Measurements from ENCODE around the gene CIAO1.
A peak's percentile ranks its signal among the peaks of the same experiment; 100 is the strongest.
"Not testable (repeated sequence)": the region's sequence is repeated elsewhere in the genome, so short reads cannot be mapped to it uniquely, and the experiment has no call there.

The CIAO1 gene

DNA sequence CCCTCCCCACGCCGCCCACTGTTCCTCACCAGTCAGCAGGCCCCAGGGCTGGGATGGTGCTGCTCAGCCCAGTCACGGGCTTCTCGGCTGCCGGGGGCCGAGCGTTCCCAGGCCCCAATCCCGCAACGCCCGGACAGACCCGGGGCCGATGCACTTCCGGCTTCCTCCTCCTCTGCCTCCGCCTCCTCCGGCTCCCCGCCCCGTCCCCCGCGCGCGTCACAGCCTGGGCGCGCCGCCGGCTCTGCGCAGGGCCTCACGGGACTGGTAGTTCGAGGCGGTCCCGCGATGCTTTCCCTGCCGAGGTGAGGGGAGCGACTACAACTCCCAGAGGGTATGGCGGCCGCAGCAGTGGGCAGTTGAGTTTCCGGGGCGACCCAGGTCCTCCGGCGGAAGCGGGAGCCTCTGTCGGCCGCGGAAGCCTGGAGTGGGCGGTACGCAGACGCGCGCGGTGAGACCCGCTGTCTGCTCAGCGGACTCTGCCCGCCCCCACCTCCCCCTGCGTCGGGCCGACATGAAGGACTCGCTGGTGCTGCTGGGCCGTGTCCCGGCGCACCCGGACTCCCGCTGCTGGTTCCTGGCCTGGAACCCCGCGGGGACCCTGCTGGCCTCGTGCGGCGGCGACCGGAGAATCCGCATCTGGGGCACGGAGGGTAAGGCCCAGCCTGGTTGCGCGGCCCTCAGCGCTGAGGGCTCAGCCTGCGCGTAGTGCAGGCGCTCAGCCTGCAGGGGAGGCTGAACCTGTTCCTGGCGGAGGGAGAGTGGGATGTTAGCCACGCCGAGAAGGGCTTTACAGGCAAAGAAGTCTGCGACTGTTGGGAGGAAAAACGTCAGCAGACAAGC lies at the start of gene CIAO1, which contains the start of gene TMEM127:
Gene CIAO1 (plus strand): TSS at position 386 of the 840 bp plus-strand sequence. CDS start 126 bp downstream, at position 512.
Gene TMEM127 (minus strand): TSS at position 158 of the 840 bp plus-strand sequence. CDS start 616 bp downstream, outside the sequence.
- peak; percentile 99 for DNase-seq (ENCODE audit: low spot score)

GRCh38 chr2:96218508-96219131 lies 47.4 kb upstream of the CIAO1 start:
- DNase-seq (ENCODE audit: low spot score), result no peak

GRCh38 chr2:96219959-96220358 lies 46.1 kb upstream of the CIAO1 start:
- DNase-seq (ENCODE audit: low spot score), result not testable (repeated sequence)

- not testable (repeated sequence) for DNase-seq (ENCODE audit: low spot score)
These were observed 44.9 kb upstream of the CIAO1 start for GRCh38 chr2:96221106-96221505.

DNA sequence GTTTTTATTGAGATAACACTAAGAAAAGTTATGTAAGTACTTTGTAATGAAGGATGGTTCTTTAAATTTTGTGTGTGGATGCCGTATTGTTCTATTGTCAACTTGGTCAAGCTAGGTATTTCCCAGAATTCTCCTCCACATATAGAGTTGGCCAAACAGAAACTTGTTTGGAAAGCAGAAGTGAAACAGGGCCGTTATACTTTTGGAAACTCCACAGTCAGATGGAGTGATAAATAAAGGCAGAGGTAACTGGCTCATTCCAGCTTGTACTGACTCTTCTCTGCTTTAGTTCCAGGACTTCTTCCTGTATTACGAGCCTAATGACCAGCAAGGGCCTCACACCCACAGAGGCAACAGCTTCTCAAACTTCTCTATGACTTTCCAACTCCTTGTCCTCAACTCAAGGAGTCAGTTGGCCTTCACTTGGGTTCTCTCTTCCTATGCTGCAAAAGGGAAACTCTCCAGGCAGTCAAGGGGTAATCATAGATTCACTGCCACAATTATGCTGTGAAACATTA lies 41.0 kb upstream of the CIAO1 start:
- peak; percentile 17 for DNase-seq (ENCODE audit: low spot score)

- DNase-seq (ENCODE audit: low spot score), result no peak
These were observed 34.7 kb upstream of the CIAO1 start for GRCh38 chr2:96231316-96231715.

GRCh38 chr2:96233436-96233835 lies 32.6 kb upstream of the CIAO1 start:
- DNase-seq (ENCODE audit: low spot score), result no peak

GRCh38 chr2:96233880-96234316 lies 32.1 kb upstream of the CIAO1 start:
- no peak for DNase-seq (ENCODE audit: low spot score)

DNA sequence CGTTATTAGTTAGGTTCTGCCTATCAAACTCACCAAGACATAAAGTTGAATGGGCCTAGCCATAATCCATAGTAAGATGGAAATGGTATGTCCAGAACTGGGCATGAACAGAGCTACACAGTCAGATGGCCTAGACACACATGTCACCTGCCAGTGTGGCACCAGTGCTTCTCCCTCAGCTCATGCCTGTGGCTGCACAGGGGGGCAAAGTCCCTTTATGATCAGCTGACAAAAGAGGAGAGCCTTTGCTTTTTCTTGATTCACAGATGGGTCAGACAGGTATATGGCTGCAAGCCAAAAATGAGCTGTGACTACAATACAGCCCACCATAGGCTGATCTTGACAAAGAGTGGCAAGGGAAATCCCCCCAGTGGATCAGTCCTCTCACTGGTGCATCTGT lies 29.1 kb upstream of the CIAO1 start:
- no peak for DNase-seq (ENCODE audit: low spot score)

- no peak for DNase-seq (ENCODE audit: low spot score)
These were observed 27.8 kb upstream of the CIAO1 start for GRCh38 chr2:96238266-96238665.

- no peak for DNase-seq (ENCODE audit: low spot score)
These were observed 26.9 kb upstream of the CIAO1 start for GRCh38 chr2:96239091-96239490.

GRCh38 chr2:96239745-96240264 lies 26.2 kb upstream of the CIAO1 start:
- DNase-seq (ENCODE audit: low spot score), result no peak

GRCh38 chr2:96240341-96241038 lies 25.5 kb upstream of the CIAO1 start:
- DNase-seq (ENCODE audit: low spot score), result no peak

DNA sequence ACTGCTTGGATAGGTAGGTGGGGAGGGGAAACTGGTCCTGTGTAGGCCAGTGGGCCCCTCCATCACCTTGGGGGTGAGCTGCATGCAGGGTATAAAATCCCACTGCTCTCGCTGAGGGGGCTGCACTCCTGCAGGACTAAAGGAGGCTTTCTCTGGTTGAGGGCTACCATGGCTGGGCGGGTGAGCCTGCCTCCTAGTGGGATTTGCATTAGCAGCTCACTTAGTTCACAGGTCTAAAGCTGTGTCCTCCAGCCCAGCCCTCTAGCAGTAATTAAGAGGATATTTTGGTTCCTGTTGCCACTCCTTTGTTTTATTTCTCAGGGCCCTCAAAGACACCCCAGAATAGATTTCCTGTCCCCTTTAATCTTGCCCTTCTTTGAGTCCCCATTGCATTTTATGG lies 24.8 kb upstream of the CIAO1 start:
- no peak for DNase-seq (ENCODE audit: low spot score)

- peak; percentile 78 for DNase-seq (ENCODE audit: low spot score)
These were observed 24.0 kb upstream of the CIAO1 start for GRCh38 chr2:96241900-96242611.

- no peak for DNase-seq (ENCODE audit: low spot score)
These were observed 22.2 kb upstream of the CIAO1 start for GRCh38 chr2:96243843-96244242.

DNA sequence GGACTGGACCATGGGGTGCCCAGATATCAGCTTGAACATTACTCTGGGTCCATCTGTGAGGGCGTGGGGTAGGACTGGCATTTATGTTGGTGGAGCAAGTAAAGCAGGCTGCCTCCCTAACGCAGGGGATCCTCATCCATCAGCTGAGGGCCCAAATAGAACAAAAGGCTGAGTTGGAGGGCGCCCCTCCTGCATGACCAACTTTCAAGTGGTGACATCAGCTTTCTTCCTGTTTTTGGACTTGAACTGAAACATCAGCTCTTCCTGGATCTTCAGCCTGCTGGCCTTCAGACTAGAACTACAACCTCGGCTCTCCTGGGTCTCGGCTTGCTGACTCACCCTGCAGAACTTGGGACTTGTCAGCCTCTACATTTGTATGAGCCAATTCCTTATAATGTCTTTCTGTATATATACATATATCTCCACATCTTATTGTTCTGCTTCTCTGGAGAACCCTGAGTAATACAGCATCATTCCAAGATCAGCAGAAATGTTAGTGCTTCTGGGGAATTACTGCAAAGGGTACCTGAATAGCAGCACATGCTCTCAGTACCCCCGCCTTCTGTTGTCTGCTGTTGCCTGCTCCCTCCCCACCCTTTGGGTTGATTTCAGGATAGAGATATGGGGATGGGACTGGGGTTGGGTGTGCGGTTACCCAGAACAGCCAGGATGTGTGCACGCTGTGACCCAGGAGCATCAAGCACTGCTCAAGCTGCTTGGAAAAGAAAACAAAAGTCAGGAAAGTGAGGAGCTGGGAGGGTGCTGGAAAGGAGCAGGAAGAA lies 20.2 kb upstream of the CIAO1 start:
- DNase-seq (ENCODE audit: low spot score), result no peak

DNA sequence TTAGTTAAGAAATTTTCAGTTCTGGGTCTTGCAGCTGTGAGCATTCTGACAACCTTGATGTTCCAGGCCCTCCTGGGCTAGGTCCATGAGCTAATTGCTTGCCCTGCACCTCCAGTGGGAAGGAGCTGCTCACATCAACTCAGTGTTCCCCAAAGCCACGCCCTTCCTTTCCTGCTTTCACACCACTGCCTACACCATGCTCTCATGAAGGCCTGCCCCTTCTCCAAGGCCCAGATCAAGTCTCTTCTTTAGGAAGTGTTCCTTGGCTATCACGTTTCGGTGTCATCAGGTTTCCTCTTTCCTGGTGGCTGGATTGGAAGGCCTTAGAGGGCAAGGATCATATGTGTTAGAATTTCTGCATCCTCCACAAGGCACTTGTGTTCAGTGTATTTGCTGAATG lies 19.0 kb upstream of the CIAO1 start:
- DNase-seq (ENCODE audit: low spot score), result no peak

GRCh38 chr2:96247896-96248295 lies 18.1 kb upstream of the CIAO1 start:
- no peak for DNase-seq (ENCODE audit: low spot score)

- DNase-seq (ENCODE audit: low spot score), result no peak
These were observed 17.4 kb upstream of the CIAO1 start for GRCh38 chr2:96248624-96249023.

DNA sequence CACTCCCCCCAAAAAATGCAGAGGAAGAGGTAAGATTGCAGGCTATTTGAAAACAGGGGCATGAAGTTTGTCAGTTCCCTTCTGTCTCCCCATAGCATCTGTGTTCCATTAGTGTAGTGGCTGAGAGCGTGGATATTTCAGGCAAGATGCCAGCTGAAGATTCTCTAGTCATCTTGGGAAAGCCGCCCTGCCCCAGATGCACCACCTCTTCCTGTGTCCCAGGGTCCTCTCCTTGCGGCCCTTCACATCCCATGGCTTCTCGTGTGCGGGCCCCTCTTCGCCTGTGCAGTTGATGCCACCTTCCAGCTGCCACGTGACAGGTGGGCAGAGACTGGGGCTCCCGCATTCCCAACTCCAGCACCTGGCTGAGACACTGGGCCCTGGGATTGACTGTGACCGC lies 16.4 kb upstream of the CIAO1 start:
- no peak for DNase-seq (ENCODE audit: low spot score)
